GM12878 (cell line): ENCODE results near the gene CFAP410.

Source experiments
- RAD21 ChIP-seq: IDR thresholded peaks from 2 replicates; pipeline ENCODE4 v1.6.1; 2011; ENCODE audit warnings: mild to moderate bottlenecking, low read depth, low read length, moderate library complexity; ENCODE audit not compliant: insufficient read depth
- RB1 ChIP-seq: fragments of 450-650 bp; formaldehyde crosslinking; IDR thresholded peaks from 2 replicates; pipeline ENCODE4 v1.6.1; 2017; ENCODE audit warnings: mild to moderate bottlenecking, borderline replicate concordance
- SP1 ChIP-seq: IDR thresholded peaks from one replicate; pipeline ENCODE4 v1.6.1; 2011; ENCODE audit warnings: low read depth, low read length

DNA sequence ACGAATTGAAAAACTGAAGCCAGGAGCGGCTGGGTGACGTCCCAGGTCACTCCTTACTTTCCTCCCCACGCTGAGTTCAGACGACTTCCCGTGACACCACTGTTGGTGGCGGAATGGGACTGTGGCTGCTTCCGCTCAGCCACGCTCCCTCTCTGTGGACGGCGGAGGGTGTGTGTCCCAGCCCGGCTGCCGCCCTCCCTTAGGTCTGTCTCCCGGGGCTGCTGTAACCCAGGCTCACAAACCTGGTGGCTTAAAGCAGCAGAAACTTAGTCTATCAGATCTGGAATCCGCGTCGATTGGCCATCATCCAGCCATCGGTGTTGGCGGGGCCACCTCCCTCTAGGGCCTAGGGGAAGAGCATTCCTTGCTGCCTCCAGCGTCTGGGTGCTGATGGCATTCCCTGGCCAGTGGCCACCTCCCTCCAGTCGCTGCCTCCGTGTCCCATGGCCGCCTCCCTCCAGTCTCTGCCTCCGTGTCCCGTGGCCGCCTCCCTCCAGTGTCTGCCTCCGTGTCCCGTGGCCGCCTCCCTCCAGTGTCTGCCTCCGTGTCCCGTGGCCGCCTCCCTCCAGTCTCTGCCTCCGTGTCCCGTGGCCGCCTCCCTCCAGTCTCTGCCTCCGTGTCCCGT lies 31.7 kb upstream of the CFAP410 start:
- no peak for TF ChIP-seq RB1
- TF ChIP-seq RAD21, result no peak
- TF ChIP-seq SP1, result no peak
